WTC11 (cell line): ENCODE results near the gene TSPAN1. TPM values are rescaled to one million over a fixed set of nuclear protein-coding genes. Genes with fewer than 3 reads are reported as not detected.

ENCODE experiments used
- ATAC-seq: fragments of 200-7000 bp; cut with Tn5 transposase; 2 replicates; pipeline ENCODE4 v1.10.0; 2021; ENCODE audit warnings: mild to moderate bottlenecking, moderate library complexity
- CTCF ChIA-PET: fragments of 300-600 bp; sonication (Branson Sonifier 250); formaldehyde crosslinking; loops from one replicate; lab custom pipeline; 2021; ENCODE audit warnings: antibody characterized with exemption; lab: Charles Lee
- POLR2A ChIA-PET: fragments of 350-600 bp; sonication (Branson Sonifier 250); formaldehyde crosslinking; loops from one replicate; lab custom pipeline; 2021; ENCODE audit warnings: antibody characterized with exemption; lab: Charles Lee
- DNase-seq: peaks from one replicate; pipeline ENCODE4 v3.0.0; 2021; ENCODE audit warnings: low spot score
- H3K27ac Mint-ChIP-seq: 2 replicates; pipeline ENCODE4 v1.8.0; 2021; ENCODE audit warnings: mixed read lengths
- H3K27me3 Mint-ChIP-seq: 2 replicates; pipeline ENCODE4 v1.8.0; 2021; ENCODE audit warnings: low read depth, mild to moderate bottlenecking, moderate library complexity, mixed read lengths
- H3K36me3 Mint-ChIP-seq: 2 replicates; pipeline ENCODE4 v1.8.0; 2021; ENCODE audit warnings: mixed read lengths
- H3K4me1 Mint-ChIP-seq: 2 replicates; pipeline ENCODE4 v1.8.0; 2022; ENCODE audit warnings: mixed read lengths
- H3K4me3 Mint-ChIP-seq: 2 replicates; pipeline ENCODE4 v1.8.0; 2021; ENCODE audit warnings: mild to moderate bottlenecking, moderate library complexity, mixed read lengths
- H3K9me3 Mint-ChIP-seq: 2 replicates; pipeline ENCODE4 v1.8.0; 2021; ENCODE audit warnings: mixed read lengths
- IRF2 ChIP-seq: sonication (generic); formaldehyde crosslinking; IDR thresholded peaks from 2 replicates; pipeline ENCODE4 v1.8.0; 2022; ENCODE audit warnings: low read depth, missing genetic modification reagents, borderline replicate concordance
- MXD4 ChIP-seq: fragments of 250-450 bp; sonication (Bioruptor Pico); IDR thresholded peaks from 2 replicates; pipeline ENCODE4 v1.8.0; 2021; ENCODE audit warnings: mild to moderate bottlenecking, moderate library complexity, borderline replicate concordance
- MYBL2 ChIP-seq: sonication (generic); formaldehyde crosslinking; IDR thresholded peaks from 2 replicates; pipeline ENCODE4 v1.8.1; 2023; ENCODE audit warnings: mild to moderate bottlenecking, moderate library complexity, missing genetic modification reagents
- NFYB ChIP-seq: sonication (generic); formaldehyde crosslinking; conservative IDR thresholded peaks from 2 replicates; pipeline ENCODE4 v1.8.0; 2022; ENCODE audit warnings: low read depth, missing genetic modification reagents
- PRRX2 ChIP-seq: fragments of 250-450 bp; sonication (Bioruptor Pico); IDR thresholded peaks from 2 replicates; pipeline ENCODE4 v1.8.0; 2021; ENCODE audit warnings: mild to moderate bottlenecking
- TCF7 ChIP-seq: sonication (generic); formaldehyde crosslinking; IDR thresholded peaks from 2 replicates; pipeline ENCODE4 v1.8.0; 2022; ENCODE audit warnings: mild to moderate bottlenecking, low read depth, missing genetic modification reagents, moderate library complexity
- ZNF671 ChIP-seq: fragments of 250-450 bp; sonication (Bioruptor Pico); IDR thresholded peaks from 2 replicates; pipeline ENCODE4 v1.8.0; 2021; ENCODE audit warnings: mild to moderate bottlenecking
- total RNA-seq: library from RNA; stranded (reverse); gene quantifications from 3 replicates; pipeline ENCODE4 v1.2.3, GENCODE V29; 2021
- TF ChIP-seq, protein P1 (sequence below): fragments of 250-450 bp; sonication (Bioruptor Pico); IDR thresholded peaks from 2 replicates; pipeline ENCODE4 v1.9.0; 2021; ENCODE audit warnings: moderate library complexity, mild to moderate bottlenecking, inconsistent platforms, borderline replicate concordance
- TF ChIP-seq, protein P2 (sequence below): sonication (generic); formaldehyde crosslinking; IDR thresholded peaks from 2 replicates; pipeline ENCODE4 v1.8.0; 2022; ENCODE audit warnings: missing genetic modification reagents
- TF ChIP-seq, protein P3 (sequence below): sonication (generic); formaldehyde crosslinking; IDR thresholded peaks from 2 replicates; pipeline ENCODE4 v1.8.1; 2022; ENCODE audit warnings: mild to moderate bottlenecking, missing genetic modification reagents, moderate library complexity, borderline replicate concordance
- TF ChIP-seq, protein P4 (sequence below): sonication (generic); formaldehyde crosslinking; IDR thresholded peaks from 2 replicates; pipeline ENCODE4 v1.8.0; 2023; ENCODE audit warnings: mild to moderate bottlenecking, missing genetic modification reagents
- TF ChIP-seq, protein P5 (sequence below): fragments of 250-450 bp; sonication (Bioruptor Pico); IDR thresholded peaks from 2 replicates; pipeline ENCODE4 v2.1.2; 2022; ENCODE audit warnings: mild to moderate bottlenecking, moderate library complexity
- TF ChIP-seq, protein P6 (sequence below): sonication (generic); formaldehyde crosslinking; IDR thresholded peaks from 2 replicates; pipeline ENCODE4 v1.8.1; 2022; ENCODE audit warnings: low read depth, mild to moderate bottlenecking, moderate library complexity, missing genetic modification reagents, borderline replicate concordance
- TF ChIP-seq, protein P7 (sequence below): sonication (generic); formaldehyde crosslinking; conservative IDR thresholded peaks from 2 replicates; pipeline ENCODE4 v1.8.1; 2022; ENCODE audit warnings: mild to moderate bottlenecking, missing genetic modification reagents
- TF ChIP-seq, protein P8 (sequence below): sonication (generic); formaldehyde crosslinking; IDR thresholded peaks from 2 replicates; pipeline ENCODE4 v1.8.0; 2022; ENCODE audit warnings: mild to moderate bottlenecking, missing genetic modification reagents
- TF ChIP-seq, protein P9 (sequence below): sonication (generic); formaldehyde crosslinking; IDR thresholded peaks from 2 replicates; pipeline ENCODE4 v1.8.1; 2023; ENCODE audit warnings: mild to moderate bottlenecking, moderate library complexity, missing genetic modification reagents

The TSPAN1 gene
- total RNA-seq, 1 experiment from 2014 or later: 0.50 TPM

DNA sequence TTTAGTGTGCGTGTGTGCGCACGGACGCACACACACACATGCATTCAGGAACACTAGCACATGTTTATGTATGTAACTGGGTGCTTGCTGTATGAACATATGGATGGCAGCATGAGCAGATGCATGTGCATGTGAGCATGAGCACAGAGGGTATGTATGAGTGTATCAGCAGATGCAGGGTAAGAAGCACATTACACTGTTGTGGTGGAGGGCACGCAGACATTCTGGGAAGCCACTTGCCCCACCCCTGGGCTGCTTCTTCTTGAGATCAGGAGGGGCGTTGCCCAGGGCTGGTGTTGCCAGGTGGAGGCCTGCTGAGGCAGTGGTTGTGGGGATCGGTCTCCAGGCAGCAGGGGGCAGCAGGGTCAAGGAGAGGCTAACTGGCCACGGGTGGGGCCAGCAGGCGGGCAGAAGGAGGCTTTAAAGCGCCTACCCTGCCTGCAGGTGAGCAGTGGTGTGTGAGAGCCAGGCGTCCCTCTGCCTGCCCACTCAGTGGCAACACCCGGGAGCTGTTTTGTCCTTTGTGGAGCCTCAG lies 5.3 kb downstream of the TSPAN1 start (continued):
- TF ChIP-seq, protein P1, sequence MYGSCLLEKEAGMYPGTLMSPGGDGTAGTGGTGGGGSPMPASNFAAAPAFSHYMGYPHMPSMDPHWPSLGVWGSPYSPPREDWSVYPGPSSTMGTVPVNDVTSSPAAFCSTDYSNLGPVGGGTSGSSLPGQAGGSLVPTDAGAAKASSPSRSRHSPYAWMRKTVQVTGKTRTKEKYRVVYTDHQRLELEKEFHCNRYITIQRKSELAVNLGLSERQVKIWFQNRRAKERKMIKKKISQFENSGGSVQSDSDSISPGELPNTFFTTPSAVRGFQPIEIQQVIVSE: no peak
- TF ChIP-seq, protein P2, sequence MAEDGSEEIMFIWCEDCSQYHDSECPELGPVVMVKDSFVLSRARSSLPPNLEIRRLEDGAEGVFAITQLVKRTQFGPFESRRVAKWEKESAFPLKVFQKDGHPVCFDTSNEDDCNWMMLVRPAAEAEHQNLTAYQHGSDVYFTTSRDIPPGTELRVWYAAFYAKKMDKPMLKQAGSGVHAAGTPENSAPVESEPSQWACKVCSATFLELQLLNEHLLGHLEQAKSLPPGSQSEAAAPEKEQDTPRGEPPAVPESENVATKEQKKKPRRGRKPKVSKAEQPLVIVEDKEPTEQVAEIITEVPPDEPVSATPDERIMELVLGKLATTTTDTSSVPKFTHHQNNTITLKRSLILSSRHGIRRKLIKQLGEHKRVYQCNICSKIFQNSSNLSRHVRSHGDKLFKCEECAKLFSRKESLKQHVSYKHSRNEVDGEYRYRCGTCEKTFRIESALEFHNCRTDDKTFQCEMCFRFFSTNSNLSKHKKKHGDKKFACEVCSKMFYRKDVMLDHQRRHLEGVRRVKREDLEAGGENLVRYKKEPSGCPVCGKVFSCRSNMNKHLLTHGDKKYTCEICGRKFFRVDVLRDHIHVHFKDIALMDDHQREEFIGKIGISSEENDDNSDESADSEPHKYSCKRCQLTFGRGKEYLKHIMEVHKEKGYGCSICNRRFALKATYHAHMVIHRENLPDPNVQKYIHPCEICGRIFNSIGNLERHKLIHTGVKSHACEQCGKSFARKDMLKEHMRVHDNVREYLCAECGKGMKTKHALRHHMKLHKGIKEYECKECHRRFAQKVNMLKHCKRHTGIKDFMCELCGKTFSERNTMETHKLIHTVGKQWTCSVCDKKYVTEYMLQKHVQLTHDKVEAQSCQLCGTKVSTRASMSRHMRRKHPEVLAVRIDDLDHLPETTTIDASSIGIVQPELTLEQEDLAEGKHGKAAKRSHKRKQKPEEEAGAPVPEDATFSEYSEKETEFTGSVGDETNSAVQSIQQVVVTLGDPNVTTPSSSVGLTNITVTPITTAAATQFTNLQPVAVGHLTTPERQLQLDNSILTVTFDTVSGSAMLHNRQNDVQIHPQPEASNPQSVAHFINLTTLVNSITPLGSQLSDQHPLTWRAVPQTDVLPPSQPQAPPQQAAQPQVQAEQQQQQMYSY (CRISPR knock-in tag): no peak
- TF ChIP-seq TCF7 (CRISPR knock-in tag) (no peak), NFYB (no peak), PRRX2 (CRISPR knock-in tag) (no peak), MYBL2 (no peak)
- TF ChIP-seq, protein P3, sequence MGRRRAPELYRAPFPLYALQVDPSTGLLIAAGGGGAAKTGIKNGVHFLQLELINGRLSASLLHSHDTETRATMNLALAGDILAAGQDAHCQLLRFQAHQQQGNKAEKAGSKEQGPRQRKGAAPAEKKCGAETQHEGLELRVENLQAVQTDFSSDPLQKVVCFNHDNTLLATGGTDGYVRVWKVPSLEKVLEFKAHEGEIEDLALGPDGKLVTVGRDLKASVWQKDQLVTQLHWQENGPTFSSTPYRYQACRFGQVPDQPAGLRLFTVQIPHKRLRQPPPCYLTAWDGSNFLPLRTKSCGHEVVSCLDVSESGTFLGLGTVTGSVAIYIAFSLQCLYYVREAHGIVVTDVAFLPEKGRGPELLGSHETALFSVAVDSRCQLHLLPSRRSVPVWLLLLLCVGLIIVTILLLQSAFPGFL (CRISPR knock-in tag): no peak

DNA sequence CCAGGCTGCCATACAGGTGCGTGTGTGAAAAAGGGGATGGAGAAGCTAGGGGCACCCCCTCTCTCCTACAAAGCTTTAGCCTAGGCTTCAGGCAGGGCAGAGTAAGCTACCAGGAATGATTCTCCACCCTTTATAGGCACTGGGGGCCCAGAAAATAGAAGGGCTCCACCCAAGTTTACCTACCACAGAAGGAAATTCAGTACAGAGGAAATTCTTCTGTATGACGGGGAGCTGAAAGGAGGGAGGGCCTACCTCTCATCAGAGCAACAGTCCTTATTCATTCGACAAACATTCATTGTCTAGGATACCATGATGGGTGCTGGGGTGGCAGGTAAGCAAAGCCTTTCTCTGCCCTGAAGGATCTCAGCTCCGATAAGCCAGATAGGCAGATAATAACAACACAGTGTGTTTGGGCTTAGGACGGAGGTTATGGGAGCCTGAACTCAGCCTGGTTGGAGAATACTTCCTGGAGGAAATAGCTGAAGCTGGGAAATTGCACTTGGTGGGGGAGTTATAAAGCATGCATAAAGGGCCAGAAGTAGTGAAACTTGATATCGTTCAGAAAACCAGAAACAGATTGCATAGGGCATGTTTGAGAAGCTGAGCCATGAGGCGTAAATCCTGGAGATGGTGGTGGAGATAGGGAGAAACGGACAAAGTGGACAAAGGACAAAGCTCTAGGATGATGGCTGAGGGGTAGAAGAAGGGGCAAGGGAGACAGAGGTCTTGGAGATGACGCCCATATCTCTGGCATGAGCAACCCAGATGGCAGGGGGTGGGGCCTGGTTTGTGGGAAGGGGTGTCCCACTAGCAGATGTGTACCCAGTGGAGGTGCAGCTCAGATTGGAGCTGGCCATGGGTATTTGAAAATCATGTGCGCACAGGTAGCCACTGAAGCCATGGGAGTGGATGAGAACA lies 6.7 kb downstream of the TSPAN1 start:
- POLR2A ChIA-PET: no interaction called here
- Mint-ChIP-seq H3K9me3 (no peaks in the 10 kb centered on the region), H3K27me3 (peaks cover 8% of the 10 kb centered on the region), H3K4me1 (0 out of 2 replicates have a peak, but pooled peaks cover 6% of the 10 kb centered on the region), H3K27ac (no peak overlapping the region), H3K36me3 (no peaks in the 10 kb centered on the region), H3K4me3 (no peak overlapping the region)
- no peak for ATAC-seq
- CTCF ChIA-PET: interaction anchor here (0.8 to 4.8 kb wide), 11 partner anchors 15 to 147 kb away, joined by 3 to 62 read pairs (median 4); partner anchors contain the start of gene LURAP1
- no peak for DNase-seq
- TF ChIP-seq, protein P4, sequence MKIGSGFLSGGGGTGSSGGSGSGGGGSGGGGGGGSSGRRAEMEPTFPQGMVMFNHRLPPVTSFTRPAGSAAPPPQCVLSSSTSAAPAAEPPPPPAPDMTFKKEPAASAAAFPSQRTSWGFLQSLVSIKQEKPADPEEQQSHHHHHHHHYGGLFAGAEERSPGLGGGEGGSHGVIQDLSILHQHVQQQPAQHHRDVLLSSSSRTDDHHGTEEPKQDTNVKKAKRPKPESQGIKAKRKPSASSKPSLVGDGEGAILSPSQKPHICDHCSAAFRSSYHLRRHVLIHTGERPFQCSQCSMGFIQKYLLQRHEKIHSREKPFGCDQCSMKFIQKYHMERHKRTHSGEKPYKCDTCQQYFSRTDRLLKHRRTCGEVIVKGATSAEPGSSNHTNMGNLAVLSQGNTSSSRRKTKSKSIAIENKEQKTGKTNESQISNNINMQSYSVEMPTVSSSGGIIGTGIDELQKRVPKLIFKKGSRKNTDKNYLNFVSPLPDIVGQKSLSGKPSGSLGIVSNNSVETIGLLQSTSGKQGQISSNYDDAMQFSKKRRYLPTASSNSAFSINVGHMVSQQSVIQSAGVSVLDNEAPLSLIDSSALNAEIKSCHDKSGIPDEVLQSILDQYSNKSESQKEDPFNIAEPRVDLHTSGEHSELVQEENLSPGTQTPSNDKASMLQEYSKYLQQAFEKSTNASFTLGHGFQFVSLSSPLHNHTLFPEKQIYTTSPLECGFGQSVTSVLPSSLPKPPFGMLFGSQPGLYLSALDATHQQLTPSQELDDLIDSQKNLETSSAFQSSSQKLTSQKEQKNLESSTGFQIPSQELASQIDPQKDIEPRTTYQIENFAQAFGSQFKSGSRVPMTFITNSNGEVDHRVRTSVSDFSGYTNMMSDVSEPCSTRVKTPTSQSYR (CRISPR knock-in tag): no peak
- TF ChIP-seq ZNF671 (CRISPR knock-in tag): no peak
- TF ChIP-seq, protein P1: no peak
- TF ChIP-seq, protein P5, sequence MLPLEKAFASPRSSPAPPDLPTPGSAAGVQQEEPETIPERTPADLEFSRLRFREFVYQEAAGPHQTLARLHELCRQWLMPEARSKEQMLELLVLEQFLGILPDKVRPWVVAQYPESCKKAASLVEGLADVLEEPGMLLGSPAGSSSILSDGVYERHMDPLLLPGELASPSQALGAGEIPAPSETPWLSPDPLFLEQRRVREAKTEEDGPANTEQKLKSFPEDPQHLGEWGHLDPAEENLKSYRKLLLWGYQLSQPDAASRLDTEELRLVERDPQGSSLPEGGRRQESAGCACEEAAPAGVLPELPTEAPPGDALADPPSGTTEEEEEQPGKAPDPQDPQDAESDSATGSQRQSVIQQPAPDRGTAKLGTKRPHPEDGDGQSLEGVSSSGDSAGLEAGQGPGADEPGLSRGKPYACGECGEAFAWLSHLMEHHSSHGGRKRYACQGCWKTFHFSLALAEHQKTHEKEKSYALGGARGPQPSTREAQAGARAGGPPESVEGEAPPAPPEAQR (CRISPR knock-in tag): no peak
- TF ChIP-seq, protein P6, sequence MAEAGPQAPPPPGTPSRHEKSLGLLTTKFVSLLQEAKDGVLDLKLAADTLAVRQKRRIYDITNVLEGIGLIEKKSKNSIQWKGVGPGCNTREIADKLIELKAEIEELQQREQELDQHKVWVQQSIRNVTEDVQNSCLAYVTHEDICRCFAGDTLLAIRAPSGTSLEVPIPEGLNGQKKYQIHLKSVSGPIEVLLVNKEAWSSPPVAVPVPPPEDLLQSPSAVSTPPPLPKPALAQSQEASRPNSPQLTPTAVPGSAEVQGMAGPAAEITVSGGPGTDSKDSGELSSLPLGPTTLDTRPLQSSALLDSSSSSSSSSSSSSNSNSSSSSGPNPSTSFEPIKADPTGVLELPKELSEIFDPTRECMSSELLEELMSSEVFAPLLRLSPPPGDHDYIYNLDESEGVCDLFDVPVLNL (CRISPR knock-in tag): no peak
- TF ChIP-seq MYBL2: no peak
- TF ChIP-seq, protein P7, sequence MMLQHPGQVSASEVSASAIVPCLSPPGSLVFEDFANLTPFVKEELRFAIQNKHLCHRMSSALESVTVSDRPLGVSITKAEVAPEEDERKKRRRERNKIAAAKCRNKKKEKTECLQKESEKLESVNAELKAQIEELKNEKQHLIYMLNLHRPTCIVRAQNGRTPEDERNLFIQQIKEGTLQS (CRISPR knock-in tag): no peak
- TF ChIP-seq, protein P8, sequence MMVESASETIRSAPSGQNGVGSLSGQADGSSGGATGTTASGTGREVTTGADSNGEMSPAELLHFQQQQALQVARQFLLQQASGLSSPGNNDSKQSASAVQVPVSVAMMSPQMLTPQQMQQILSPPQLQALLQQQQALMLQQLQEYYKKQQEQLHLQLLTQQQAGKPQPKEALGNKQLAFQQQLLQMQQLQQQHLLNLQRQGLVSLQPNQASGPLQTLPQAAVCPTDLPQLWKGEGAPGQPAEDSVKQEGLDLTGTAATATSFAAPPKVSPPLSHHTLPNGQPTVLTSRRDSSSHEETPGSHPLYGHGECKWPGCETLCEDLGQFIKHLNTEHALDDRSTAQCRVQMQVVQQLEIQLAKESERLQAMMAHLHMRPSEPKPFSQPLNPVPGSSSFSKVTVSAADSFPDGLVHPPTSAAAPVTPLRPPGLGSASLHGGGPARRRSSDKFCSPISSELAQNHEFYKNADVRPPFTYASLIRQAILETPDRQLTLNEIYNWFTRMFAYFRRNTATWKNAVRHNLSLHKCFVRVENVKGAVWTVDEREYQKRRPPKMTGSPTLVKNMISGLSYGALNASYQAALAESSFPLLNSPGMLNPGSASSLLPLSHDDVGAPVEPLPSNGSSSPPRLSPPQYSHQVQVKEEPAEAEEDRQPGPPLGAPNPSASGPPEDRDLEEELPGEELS (CRISPR knock-in tag): no peak
- TF ChIP-seq MXD4 (CRISPR knock-in tag): no peak
- no peak for TF ChIP-seq IRF2
- TF ChIP-seq, protein P9, sequence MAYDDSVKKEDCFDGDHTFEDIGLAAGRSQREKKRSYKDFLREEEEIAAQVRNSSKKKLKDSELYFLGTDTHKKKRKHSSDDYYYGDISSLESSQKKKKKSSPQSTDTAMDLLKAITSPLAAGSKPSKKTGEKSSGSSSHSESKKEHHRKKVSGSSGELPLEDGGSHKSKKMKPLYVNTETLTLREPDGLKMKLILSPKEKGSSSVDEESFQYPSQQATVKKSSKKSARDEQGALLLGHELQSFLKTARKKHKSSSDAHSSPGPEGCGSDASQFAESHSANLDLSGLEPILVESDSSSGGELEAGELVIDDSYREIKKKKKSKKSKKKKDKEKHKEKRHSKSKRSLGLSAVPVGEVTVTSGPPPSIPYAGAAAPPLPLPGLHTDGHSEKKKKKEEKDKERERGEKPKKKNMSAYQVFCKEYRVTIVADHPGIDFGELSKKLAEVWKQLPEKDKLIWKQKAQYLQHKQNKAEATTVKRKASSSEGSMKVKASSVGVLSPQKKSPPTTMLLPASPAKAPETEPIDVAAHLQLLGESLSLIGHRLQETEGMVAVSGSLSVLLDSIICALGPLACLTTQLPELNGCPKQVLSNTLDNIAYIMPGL (CRISPR knock-in tag): no peak
